GM18498 (cell line): ENCODE data around the gene TTL.
"Not testable (repeated sequence)": the region's sequence is repeated elsewhere in the genome, so short reads cannot be mapped to it uniquely, and the experiment has no call there.

Experiments used
- ATAC-seq: cut with Tn5 transposase; IDR thresholded peaks from one replicate; pipeline ENCODE4 v1.9.1; 2021; ENCODE audit warnings: mild to moderate bottlenecking, moderate library complexity; ENCODE audit not compliant: unreplicated experiment

Gene TTL

DNA sequence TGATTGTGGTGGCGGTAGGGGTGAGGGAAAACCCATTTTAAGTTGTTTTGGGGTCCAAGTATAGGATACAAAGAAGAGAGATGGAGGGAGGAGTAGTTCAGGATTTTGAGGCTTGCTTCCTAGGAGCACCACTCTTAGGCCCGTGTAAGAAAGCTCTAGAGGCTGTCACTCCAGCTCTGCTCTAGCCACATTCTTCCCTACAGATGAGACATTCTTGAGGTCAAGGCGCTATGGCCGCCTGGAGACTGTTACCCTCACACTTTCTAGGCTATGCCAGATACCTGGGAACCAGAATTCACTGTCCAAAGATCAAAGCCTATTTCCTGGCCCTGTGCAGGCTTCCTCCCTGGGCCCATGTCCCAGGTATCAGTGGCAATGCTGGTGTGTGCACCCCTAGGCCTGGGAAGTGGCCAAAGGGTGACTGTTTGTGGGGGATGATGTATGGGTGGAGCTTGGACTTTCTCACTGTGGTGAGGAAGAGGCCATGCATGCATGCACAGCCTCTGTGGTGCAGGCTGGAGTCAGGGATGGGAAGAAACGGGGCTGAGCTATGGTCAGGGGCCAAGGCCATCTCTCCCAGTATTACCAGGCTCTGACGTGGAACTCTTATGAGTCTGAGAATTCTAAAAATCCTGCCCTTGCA, 7.0 kb upstream of the TTL start:
- ATAC-seq, result no peak

- no peak for ATAC-seq
Observed at GRCh38 chr2:112476434-112476833, 5.5 kb upstream of the TTL start.

DNA sequence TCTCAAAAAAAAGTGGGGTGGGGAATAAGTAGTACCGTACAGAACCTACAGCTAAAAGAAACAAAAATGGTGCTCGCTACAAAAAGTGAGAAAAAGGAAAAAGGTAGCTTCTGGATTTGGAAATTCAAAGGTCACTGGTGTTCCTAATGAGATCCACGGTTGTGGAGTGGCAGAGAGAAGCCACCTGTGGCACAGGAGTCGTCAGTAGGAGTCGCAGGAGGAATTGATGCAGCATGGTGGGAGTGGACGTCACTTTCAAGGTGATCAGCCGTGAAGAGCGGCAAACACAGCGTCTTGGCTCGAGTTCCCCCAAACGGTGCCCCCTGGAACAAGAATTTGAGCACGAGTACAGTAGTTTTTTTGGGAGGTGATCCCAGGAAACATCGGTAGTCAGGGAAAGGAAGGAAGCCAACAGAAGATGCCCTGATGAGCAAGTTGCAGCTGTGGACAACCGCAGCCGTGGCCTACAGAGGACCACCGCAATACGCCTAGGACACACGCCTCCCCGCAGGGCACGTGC, 1.4 kb upstream of the TTL start:
- no peak for ATAC-seq

- peak; percentile 67 for ATAC-seq
Observed at GRCh38 chr2:112481050-112481527, 867 bp upstream of the TTL start.

DNA sequence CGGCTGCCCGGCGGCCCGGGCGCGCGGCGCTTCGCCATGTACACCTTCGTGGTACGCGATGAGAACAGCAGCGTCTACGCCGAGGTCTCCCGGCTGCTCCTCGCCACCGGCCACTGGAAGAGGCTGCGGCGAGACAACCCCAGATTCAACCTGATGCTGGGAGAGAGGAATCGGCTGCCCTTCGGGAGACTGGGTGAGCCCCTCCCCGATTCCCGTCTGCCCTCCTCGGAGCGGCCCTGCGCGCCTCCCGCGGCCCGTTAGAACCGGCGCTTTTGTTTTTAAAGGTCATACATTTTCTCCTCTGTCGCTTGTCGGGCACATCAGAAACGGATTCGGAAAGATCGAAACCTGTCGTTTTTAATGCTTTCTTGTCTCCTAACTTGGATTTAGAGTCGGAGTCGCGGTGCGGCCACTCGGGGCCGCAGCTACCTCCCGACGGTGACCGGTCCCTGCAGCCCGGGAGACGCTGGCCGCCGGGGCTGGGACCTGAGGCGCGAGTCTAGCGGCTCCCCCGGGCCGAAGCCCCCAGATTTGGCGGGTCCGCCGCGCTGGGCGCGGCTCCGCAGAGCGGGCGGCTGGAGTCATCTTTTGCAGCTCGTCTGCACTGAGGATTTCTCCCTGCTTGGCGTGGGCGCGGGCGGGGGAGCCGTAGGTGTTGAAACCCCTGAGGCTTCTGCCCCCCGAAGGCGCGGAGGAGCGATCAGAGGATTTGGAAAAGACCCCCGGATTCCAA, 519 bp downstream of the TTL start:
- ATAC-seq, result peak; percentile 8

DNA sequence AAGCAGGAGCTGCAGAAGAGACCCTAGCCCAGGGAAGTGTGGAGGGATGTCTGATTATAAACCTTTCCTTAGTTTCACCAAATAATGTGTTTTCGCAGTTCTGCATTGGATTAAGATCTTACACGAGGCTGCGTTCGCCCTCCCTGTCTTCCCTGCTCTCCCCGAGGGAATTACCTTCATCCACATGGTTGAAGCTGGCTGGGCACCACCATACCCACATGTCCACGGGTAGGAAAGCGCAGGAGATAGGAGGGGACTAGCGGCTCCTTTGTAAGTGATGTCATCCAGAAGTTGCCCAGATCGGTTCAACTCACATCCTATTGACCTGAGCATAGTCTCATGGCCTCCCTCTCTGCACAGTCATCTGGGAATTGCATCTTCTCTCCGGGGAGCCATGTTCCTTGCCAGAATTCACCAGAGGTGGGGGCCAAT, 1.1 kb downstream of the TTL start:
- ATAC-seq, result no peak

DNA sequence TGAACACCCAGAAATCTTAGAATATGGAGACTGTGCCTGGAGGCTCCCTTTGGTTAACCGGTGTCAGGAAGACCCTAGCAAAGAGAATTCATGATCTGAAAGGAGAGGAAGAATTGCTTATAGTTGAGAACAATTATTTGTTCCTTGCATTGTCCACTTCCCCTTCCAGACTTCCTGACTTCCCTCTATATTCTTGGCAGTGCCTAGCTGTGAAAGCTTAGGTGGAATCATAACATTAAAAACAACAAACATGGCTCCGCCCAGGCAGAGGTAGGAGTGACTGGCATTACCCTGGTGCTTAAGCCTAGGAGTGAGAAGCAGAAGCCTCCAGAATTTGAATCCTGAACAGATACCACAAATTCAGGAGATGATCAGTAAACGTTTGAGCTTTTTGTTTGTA, 1.9 kb downstream of the TTL start:
- ATAC-seq, result no peak

- ATAC-seq, result no peak
Observed at GRCh38 chr2:112485849-112486248, 3.9 kb downstream of the TTL start.

DNA sequence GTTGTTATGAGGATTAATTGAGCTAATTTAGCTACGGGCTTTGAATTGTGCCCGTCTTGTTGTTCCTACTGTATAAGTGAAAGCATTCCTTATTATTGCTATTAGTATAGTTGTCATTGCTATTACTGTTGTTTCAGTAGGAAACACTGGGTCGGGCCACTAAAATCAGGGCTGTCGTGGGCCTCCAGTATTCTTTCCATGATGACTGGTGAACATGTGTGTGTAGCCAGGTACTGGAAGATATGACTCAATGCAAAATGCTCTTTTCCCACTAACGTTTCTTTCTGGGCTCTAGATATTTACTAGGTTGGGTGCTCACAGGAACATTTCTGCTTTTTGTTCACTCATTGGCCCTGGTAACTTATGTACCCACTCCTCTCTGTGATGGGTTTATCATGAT, 4.9 kb downstream of the TTL start:
- ATAC-seq, result no peak

GRCh38 chr2:112487444-112487961, 5.5 kb downstream of the TTL start:
- ATAC-seq, result no peak

- no peak for ATAC-seq
Observed at GRCh38 chr2:112488201-112488600, 6.2 kb downstream of the TTL start.

- no peak for ATAC-seq
Observed at GRCh38 chr2:112491946-112492345, 10.0 kb downstream of the TTL start.

DNA sequence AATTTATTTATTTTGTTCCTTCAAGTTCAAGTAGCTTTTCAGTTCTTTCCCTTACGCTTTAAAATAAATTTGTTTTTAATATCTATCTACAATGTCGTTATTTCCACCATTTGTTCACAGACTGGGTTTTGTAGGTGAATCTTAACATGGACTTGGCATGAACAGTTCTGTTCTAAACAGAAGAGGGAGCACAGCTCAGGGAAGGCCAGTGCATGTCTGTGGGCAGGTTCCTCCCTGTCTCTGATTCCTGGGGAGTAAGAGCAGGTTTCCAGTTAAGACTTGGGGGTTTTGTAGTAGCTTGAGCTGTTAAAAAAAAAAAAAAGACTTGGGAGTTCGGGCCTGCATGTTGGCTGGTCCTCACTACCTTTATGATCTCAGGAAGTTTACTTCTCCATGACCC, 11.1 kb downstream of the TTL start:
- ATAC-seq, result no peak

- no peak for ATAC-seq
Observed at GRCh38 chr2:112493858-112494648, 12.1 kb downstream of the TTL start.

DNA sequence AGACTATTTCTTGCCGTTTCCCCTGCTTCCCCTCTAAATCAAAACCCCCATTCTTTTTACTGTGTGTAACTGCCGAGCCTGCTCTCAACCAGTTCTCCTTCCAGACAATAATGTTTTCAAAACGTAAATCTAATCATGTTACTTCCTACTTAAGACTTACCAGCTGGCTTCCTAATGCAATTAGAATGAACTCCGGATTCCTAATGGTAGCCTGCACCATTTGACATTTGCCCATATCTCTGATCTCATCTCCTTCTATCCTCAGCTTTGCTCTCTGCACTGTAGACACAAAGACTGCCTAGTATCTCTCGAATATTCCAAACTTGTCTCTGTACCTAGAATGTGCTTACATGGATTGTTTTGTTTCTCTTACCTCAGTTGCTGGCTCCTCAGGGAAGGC, 12.9 kb downstream of the TTL start:
- no peak for ATAC-seq

DNA sequence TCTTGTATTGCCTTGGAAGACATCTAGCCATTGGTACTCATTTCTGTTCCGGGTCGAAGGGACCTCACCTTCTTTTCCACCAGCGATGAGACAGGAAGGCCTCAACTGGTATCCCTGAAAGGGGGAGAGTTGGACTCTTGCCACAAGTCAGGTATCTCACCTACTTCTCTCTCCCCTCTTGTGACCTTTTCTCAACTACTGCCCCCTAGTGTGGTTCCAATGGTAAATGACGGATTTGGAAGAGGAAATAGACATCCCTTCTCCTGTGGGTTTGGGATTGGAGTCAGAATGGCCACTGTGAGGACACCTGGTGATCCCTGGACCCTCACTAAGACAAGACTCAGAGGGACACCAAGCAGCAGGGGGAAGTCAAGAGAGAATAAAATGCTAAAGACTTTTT, 13.9 kb downstream of the TTL start:
- not testable (repeated sequence) for ATAC-seq

DNA sequence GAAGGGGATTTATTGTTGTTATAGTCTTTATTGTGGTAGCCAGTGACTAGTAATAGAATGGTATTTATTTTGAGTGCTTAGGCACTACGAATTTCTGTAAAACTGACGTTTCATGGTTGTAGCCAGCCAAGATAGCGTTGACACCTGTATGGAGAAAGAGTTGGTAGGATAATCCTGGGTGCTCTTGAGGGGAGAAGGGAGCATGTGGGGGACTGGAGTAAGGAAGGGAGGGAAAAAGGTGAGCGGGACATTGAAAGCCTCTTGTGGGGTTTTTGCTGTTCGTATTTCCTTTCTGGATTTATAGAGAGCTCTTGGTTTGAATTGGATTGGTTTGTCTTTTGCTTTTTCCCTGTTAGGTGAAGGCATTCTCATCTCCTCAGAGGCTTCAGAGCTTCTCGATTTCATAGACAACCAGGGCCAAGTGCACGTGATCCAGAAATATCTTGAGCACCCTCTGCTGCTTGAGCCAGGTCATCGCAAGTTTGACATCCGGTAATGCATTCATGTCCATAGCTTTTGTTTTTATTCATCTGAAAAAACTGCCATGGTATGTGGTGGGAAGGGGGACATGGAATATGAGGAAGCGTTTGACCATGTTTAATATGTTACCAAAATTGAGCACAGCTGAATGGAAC, 19.0 kb downstream of the TTL start:
- ATAC-seq, result peak; percentile 58

DNA sequence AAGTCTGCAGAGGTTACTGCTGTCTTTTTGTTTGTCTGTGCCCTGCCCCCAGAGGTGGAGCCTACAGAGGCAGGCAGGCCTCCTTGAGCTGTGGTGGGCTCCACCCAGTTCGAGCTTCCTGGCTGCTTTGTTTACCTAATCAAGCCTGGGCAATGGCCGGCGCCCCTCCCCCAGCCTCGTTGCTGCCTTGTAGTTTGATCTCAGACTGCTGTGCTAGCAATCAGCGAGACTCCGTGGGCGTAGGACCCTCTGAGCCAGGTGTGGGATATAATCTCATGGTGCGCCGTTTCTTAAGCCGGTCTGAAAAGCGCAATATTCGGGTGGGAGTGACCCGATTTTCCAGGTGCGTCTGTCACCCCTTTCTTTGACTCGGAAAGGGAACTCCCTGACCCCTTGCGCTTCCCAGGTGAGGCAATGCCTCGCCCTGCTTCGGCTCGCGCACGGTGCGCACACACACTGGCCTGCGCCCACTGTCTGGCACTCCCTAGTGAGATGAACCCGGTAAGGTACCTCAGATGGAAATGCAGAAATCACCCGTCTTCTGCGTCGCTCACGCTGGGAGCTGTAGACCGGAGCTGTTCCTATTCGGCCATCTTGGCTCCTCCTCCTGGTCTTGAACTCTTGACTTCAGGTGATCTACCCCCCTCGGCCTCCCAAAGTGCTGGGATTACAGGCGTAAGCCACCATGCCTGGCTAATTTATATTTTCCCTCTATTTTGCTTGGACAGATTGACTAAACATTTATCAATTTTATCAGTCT, 27.5 kb downstream of the TTL start:
- ATAC-seq, result not testable (repeated sequence)

DNA sequence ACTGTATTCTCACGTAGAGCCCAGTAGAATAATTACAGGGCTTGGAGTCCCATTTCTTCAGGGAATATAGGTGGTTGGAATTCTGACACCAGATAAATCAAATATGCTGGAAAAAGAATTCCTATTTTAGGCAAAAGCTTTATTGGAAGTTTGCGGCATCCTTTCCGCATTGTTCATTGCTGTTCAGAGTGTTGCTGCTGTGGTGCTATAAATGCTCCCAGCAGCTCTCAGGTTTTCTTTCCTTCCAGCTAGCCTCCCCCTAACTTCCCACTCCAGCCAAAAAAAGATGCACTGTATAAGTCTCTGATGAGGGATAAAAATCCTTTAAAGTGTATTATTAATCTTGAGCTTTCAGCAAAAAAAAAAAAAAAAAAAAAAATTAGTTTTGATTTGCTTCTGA, 34.8 kb downstream of the TTL start:
- ATAC-seq, result no peak

DNA sequence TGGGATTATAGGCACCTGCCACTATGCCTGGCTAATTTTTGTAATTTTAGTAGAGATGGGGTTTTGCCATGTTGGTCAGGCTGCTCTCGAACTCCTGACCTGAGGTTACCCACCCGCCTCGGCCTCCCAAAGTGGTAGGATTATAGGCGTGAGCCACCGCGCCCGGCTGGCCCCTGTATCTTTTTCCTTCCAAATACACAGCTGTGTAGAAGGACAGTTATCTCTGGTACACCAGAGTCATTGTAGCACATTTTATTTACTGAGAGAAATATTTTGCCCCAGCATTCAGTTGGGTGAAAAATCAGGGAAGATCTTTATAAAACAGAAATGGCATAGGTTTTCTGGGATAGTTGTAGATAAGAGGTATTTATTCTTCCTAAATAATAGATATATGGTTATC, 36.9 kb downstream of the TTL start:
- no peak for ATAC-seq
